SK-N-MC (cell line): Measurements from ENCODE around the gene MID1IP1.
A peak's percentile ranks its signal among the peaks of the same experiment; 100 is the strongest.

Experiments
- DNase-seq: peaks from one replicate; pipeline ENCODE4 v3.0.0-alpha.2; 2011; ENCODE audit warnings: low read depth, low spot score
- H3K27ac ChIP-seq: fragments of 200-600 bp; sonication (generic); 2 replicates; pipeline ENCODE4 v1.5.1; 2016; ENCODE audit warnings: mixed run types
- H3K36me3 ChIP-seq: fragments of 200-600 bp; sonication (generic); 2 replicates; pipeline ENCODE4 v1.6.1; 2017; ENCODE audit warnings: antibody characterized with exemption, low read length, mixed read lengths; ENCODE audit not compliant: insufficient read depth
- H3K4me3 ChIP-seq: fragments of 200-600 bp; sonication (generic); 2 replicates; pipeline ENCODE4 v1.5.1; 2016
- H3K9ac ChIP-seq: fragments of 200-600 bp; sonication (generic); 2 replicates; pipeline ENCODE4 v1.8.0; 2017; ENCODE audit warnings: mixed run types, mixed read lengths; ENCODE audit not compliant: insufficient read length
- H3K9me3 ChIP-seq: fragments of 200-600 bp; sonication (generic); 2 replicates; pipeline ENCODE4 v1.6.1; 2017; ENCODE audit warnings: low read depth, mild to moderate bottlenecking, antibody characterized with exemption, low read length, moderate library complexity, mixed read lengths
- EZH2 ChIP-seq: fragments of 200-600 bp; sonication (generic); IDR thresholded peaks from one replicate; pipeline ENCODE4 v1.6.1; 2017; ENCODE audit warnings: antibody characterized with exemption
- FOXP2 ChIP-seq: optimal IDR thresholded peaks from 2 replicates; pipeline ENCODE3; 2011; ENCODE audit warnings: mild to moderate bottlenecking, moderate library complexity; ENCODE audit not compliant: insufficient read depth; ENCODE audit errors: extremely low read length, control extremely low read depth
- POLR2AphosphoS5 ChIP-seq: IDR thresholded peaks from 2 replicates; pipeline ENCODE4 v1.6.1; 2012; ENCODE audit warnings: mild to moderate bottlenecking, low read depth, low read length, borderline replicate concordance

The MID1IP1 gene

DNA sequence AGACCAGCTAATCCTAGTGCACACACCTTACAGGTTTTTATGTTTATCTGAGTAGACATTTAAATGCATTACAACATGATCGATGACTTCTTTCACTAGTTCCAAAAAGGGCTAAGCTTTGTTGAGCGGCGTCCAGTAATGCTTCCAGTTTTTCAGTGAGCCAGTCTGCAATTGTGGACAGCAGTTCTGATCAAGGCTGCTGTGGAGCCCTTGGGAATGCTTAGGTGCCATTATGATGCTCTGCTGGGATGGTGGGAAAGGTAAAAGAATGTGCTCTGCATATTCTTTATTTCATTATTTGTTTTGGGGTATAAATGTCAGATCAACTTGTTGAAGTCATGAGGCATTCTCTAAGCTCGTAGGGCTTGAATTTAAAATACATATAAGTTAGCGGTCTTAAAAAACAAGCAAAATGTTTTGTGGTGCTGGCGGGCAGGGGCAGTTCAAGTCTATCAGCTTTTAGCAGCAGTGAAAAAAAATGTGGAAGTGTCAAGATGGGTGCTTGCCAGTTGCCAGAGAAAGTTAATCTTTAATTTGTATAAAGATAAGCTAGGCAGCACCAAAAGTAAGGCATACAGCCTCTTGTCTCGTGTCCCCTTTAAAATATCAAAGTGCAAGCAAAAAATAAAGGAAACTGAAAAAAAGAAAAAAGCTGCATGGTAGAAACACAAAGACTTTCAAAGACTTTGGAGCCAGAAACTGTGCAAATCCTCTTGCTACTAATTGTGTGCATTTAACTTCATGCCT lies 5.8 kb downstream of the MID1IP1 start:
- Histone ChIP-seq H3K9me3 (no peaks in the 10 kb centered on the region), H3K4me3 (peak overlapping the region; percentile 79), H3K27ac (peak overlapping the region; percentile 96), H3K9ac (peak overlapping the region; percentile 88), H3K36me3 (peaks cover 8% of the 10 kb centered on the region)
- DNase-seq, result no peak
- TF ChIP-seq EZH2 (no peak), FOXP2 (no peak), POLR2AphosphoS5 (no peak)

DNA sequence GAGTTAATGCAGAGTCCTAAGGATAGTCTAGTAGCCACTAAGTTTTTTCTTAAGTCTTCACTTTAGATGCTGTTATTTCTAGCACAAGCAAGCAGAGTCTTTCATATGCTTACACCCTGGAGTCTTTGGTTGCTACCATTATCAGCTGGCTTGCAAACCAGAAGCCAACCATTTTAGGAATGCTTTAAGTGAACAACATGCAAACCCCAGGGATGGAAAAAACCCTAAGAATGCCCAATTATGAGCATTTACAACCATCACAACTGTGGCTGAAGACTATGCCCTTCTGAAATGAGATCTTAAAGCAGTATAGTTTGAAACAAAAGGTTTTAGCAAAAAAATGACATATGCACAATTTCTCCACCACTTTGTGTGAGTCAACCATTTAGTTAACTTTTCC lies 6.6 kb downstream of the MID1IP1 start:
- Histone ChIP-seq H3K9ac (no peak overlapping the region), H3K27ac (peak overlapping the region; percentile 96), H3K4me3 (no peak overlapping the region), H3K9me3 (no peaks in the 10 kb centered on the region), H3K36me3 (peaks cover 8% of the 10 kb centered on the region)
- TF ChIP-seq POLR2AphosphoS5 (no peak), EZH2 (no peak), FOXP2 (no peak)
- DNase-seq, result no peak

DNA sequence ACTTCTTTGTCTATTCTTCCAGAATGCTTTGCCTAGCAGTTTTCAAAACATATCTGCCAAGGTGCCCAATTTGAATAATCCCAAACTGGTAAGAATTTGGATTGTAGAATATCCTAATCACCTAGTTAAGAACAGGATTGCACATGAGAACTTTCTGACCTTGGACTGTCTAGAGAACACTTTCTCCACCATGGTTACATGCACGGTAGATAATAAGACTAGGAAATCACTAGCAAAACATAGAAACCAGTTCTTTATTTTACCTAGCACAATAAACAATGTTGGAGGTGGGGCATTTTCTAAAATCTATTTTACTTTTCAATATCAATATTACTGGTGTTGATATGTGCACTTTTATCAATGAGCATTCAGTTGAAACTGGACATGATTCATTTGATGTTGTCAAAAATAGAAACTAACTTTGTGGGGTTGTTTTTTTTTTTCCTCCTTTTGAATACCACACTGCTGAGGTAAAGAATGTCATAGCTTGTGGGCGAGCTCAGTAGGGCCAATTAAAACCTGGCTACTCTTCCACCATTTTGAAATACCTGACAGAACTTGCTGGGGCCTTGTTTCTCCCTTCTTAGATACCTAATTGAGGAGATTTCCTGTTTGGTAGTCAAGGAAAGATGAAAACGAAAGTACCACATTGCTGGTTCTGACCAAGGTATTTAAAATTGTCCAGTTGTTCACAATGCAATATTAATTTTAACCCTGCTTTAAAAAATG lies 10.4 kb downstream of the MID1IP1 start:
- no peaks in the 10 kb centered on the region for H3K9me3 ChIP-seq
- H3K4me3 ChIP-seq, result no peak overlapping the region
- no peak for DNase-seq
- no peak overlapping the region for H3K27ac ChIP-seq
- H3K36me3 ChIP-seq, result no peaks in the 10 kb centered on the region
- TF ChIP-seq FOXP2 (no peak), EZH2 (no peak), POLR2AphosphoS5 (no peak)
- no peak overlapping the region for H3K9ac ChIP-seq

DNA sequence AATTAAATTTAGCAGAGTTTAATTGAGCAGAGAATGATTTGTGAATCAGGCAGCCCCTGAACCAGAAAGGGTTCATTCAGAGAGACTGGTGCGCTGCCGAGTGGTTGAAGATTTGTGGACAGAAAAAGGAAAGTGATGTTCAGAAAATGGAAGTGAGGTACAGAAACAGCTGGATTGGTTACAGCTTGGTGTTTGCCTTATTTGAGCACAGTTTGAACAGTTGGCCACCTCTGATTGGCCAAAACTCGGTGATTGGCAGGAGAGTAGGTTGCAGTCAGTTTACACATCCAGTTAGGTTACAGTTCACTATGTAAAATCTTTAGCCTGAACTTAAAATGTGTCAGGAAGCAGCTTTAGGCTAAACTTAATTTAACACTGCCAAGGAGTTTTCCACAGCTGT lies 14.9 kb downstream of the MID1IP1 start:
- no peak for DNase-seq
- Histone ChIP-seq H3K4me3 (no peak overlapping the region), H3K9me3 (no peaks in the 10 kb centered on the region), H3K27ac (peak overlapping the region; percentile 84; the same call in 1 of the 2 replicates), H3K36me3 (no peaks in the 10 kb centered on the region), H3K9ac (no peak overlapping the region)
- TF ChIP-seq POLR2AphosphoS5 (no peak), EZH2 (no peak), FOXP2 (no peak)

DNA sequence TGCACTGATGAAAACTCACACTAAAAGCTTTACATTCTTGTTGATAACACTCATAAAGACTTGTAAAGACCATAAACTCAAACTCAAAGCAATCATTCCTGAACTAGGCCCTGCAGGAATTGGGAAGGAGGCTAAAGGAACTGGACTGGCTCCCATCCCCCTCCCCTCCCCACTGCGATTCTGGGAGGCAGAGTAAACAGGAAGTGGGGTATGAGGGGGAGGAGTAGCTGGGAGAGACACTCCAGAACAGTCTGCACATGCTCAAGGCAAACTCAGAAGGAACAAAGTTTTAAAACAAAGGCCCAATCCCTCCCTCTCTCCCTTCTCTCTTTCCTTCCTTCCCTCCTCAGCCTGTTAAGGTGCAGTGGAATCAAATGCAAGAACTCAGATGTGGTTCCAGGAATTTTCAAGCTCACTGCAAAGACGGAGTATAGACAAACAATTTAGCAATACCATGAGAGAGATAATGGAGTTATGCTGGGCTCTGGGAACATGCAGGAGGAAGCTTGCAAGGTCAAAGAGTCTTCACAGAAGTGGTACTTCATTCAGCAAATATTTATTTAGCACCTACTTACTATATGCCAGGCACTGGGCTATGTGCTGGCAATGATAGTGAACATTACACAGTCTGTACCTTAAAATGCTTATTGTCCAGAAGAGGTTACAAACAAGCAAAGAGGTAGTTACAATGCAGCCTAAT lies 15.9 kb downstream of the MID1IP1 start:
- DNase-seq, result no peak
- peak overlapping the region; percentile 12 for H3K9ac ChIP-seq
- H3K9me3 ChIP-seq, result no peaks in the 10 kb centered on the region
- 0 out of 2 replicates have a peak, but pooled peaks have one; percentile 23 for TF ChIP-seq POLR2AphosphoS5
- TF ChIP-seq FOXP2, result peak; percentile 96
- no peak for TF ChIP-seq EZH2
- no peaks in the 10 kb centered on the region for H3K36me3 ChIP-seq
- H3K4me3 ChIP-seq, result no peak overlapping the region
- peak overlapping the region; percentile 84 for H3K27ac ChIP-seq

DNA sequence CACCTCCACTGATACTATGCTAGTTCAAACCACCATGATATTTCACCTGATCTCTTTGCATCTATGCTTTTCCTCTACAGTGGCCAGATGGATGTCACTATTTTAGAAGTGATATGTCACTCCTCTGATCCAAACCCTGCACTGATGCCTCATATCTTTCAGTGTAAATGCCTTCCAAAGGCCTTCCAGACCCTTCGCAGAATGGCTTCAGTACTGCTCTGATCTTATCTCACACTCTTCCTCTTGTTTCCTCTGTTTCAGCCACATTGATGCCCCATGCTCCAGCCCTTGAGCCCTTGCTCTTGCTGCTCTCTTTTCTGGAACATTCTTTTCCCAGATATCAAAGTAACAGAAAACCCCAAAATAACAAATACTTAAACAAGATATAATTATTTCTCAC lies 17.9 kb downstream of the MID1IP1 start:
- no peaks in the 10 kb centered on the region for H3K9me3 ChIP-seq
- H3K27ac ChIP-seq, result no peak overlapping the region
- TF ChIP-seq FOXP2 (no peak), POLR2AphosphoS5 (no peak), EZH2 (no peak)
- H3K9ac ChIP-seq, result no peak overlapping the region
- no peaks in the 10 kb centered on the region for H3K36me3 ChIP-seq
- H3K4me3 ChIP-seq, result no peak overlapping the region
- no peak for DNase-seq

DNA sequence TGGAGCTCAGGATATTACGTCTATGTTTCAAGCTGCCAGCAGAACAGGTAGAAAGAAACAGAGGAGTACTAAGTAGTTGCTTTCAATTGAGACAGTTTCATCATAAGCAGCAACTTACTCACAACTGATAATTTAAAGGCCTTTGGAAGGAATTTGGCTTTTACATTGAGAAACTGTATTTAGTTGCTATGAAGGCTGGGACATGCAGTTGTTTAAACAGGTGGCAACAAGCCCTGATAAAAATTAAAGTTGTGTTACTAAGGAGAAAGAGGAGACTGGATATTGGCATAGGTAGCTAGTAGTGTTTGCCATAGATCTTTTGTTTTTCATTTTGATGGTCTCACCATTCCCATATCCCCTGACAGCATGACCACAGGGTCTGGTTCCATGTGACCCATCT lies 18.4 kb downstream of the MID1IP1 start:
- Histone ChIP-seq H3K9ac (no peak overlapping the region), H3K36me3 (no peaks in the 10 kb centered on the region), H3K4me3 (no peak overlapping the region), H3K9me3 (no peaks in the 10 kb centered on the region), H3K27ac (no peak overlapping the region)
- no peak for TF ChIP-seq POLR2AphosphoS5
- no peak for TF ChIP-seq EZH2
- no peak for TF ChIP-seq FOXP2
- DNase-seq, result no peak

DNA sequence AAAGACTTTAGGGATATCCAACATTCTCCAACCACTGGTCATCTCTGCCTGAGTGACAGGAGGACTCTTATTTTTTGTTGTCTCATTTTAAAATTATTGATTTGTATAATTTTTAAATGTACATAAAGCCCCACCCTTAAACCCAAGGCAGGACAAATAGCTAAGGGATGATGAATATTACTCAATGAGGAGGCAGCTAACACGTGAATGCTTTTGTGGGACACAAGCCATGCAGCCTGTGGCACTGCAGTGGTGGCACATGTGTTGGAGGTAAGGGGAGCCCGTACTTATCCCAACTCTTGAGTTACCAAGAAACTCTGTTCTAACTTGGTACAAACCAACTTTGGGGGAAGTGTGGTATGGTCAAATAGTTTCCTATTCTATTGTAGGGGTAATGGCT lies 19.5 kb downstream of the MID1IP1 start:
- Histone ChIP-seq H3K36me3 (no peaks in the 10 kb centered on the region), H3K9ac (no peak overlapping the region), H3K4me3 (no peak overlapping the region), H3K9me3 (no peaks in the 10 kb centered on the region), H3K27ac (no peak overlapping the region)
- no peak for DNase-seq
- no peak for TF ChIP-seq EZH2
- TF ChIP-seq FOXP2, result no peak
- TF ChIP-seq POLR2AphosphoS5, result no peak
